Breast epithelium (tissue), 3 donors: ENCODE results near the gene CDH13.

ENCODE experiments used
- POLR2A ChIP-seq: fragments of 450-650 bp; IDR thresholded peaks from one replicate; pipeline ENCODE4 v1.6.1; 2016; ENCODE audit warnings: antibody characterized with exemption, mild to moderate bottlenecking, moderate library complexity
- POLR2AphosphoS5 ChIP-seq, 3 donors: sonication (generic); formaldehyde crosslinking; IDR thresholded peaks; one replicate each; pipeline ENCODE4 v1.6.1; 2017; ENCODE audit warnings: antibody characterized with exemption in 3 of 3
- TF ChIP-seq, protein P1 (sequence below), 3 donors: fragments of 450-650 bp; IDR thresholded peaks; one replicate each; pipeline ENCODE4 v1.5.1; 2016 to 2017; ENCODE audit warnings: antibody characterized with exemption in 3 of 3, mild to moderate bottlenecking in 3 of 3, moderate library complexity in 3 of 3

DNA sequence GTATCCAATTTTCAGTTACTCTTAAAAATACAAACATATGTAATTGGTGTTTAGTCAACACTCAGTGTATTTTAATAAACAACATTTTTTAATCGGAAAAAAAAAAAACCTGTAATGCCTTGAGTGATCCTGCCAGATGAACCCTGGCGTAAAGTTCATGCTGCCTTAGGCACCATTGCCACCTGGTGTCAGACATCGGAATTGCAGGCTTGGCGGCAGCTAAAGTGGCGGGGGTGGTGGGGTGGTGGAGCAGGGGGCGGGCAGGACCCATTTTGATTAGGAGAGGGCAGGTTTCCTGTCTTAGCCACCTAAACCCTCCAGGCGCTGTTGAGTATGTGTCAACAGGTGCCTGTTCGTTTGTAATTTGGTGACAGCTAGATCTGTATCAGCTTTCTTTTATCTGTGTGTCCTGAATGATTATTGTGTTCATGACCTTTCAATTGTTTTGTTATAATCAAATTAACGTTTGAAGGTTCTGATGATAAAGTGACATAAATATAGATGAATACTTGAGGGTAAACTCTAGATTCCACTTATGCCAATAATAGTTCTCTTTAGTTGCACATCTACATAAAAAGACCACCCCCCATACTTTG, 588.7 kb downstream of the CDH13 start:
- TF ChIP-seq, protein P1, sequence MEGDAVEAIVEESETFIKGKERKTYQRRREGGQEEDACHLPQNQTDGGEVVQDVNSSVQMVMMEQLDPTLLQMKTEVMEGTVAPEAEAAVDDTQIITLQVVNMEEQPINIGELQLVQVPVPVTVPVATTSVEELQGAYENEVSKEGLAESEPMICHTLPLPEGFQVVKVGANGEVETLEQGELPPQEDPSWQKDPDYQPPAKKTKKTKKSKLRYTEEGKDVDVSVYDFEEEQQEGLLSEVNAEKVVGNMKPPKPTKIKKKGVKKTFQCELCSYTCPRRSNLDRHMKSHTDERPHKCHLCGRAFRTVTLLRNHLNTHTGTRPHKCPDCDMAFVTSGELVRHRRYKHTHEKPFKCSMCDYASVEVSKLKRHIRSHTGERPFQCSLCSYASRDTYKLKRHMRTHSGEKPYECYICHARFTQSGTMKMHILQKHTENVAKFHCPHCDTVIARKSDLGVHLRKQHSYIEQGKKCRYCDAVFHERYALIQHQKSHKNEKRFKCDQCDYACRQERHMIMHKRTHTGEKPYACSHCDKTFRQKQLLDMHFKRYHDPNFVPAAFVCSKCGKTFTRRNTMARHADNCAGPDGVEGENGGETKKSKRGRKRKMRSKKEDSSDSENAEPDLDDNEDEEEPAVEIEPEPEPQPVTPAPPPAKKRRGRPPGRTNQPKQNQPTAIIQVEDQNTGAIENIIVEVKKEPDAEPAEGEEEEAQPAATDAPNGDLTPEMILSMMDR (IDR thresholded peaks at IDR 0.05) = no peak
- no peak for TF ChIP-seq POLR2A
- no peak for TF ChIP-seq POLR2AphosphoS5 (IDR thresholded peaks at IDR 0.05)
